GM19238 (cell line): ENCODE results near the gene CAMTA1.
A peak's percentile ranks its signal among the peaks of the same experiment; 100 is the strongest.

Experiments
- DNase-seq: peaks from one replicate; pipeline ENCODE4 v3.0.0; 2011; ENCODE audit warnings: low spot score; ENCODE audit not compliant: insufficient read length

Gene CAMTA1

GRCh38 chr1:7178741-7179140, 393.5 kb downstream of the CAMTA1 start:
- no peak for DNase-seq

- no peak for DNase-seq
Measured at GRCh38 chr1:7185721-7186120, 400.5 kb downstream of the CAMTA1 start.

- no peak for DNase-seq
Measured at GRCh38 chr1:7186382-7187111, 401.3 kb downstream of the CAMTA1 start.

GRCh38 chr1:7187112-7187493, 401.8 kb downstream of the CAMTA1 start:
- DNase-seq = no peak

GRCh38 chr1:7190261-7190660, 405.0 kb downstream of the CAMTA1 start:
- DNase-seq = no peak

GRCh38 chr1:7192453-7192852, 407.2 kb downstream of the CAMTA1 start:
- no peak for DNase-seq

GRCh38 chr1:7196036-7196911, 411.0 kb downstream of the CAMTA1 start:
- no peak for DNase-seq

- DNase-seq = no peak
Measured at GRCh38 chr1:7198664-7199063, 413.4 kb downstream of the CAMTA1 start.

GRCh38 chr1:7199077-7199779, 414.0 kb downstream of the CAMTA1 start:
- no peak for DNase-seq

- peak; percentile 16 for DNase-seq
Measured at GRCh38 chr1:7207875-7208646, 422.8 kb downstream of the CAMTA1 start.

GRCh38 chr1:7208647-7209180, 423.5 kb downstream of the CAMTA1 start:
- no peak for DNase-seq

- no peak for DNase-seq
Measured at GRCh38 chr1:7209336-7209735, 424.1 kb downstream of the CAMTA1 start.

- DNase-seq = peak; percentile 13
Measured at GRCh38 chr1:7218210-7218832, 433.1 kb downstream of the CAMTA1 start.

- DNase-seq = no peak
Measured at GRCh38 chr1:7219031-7219430, 433.8 kb downstream of the CAMTA1 start.

- no peak for DNase-seq
Measured at GRCh38 chr1:7220007-7220406, 434.8 kb downstream of the CAMTA1 start.

- no peak for DNase-seq
Measured at GRCh38 chr1:7220712-7221252, 435.5 kb downstream of the CAMTA1 start.

GRCh38 chr1:7221826-7222694, 436.8 kb downstream of the CAMTA1 start:
- DNase-seq = no peak

- no peak for DNase-seq
Measured at GRCh38 chr1:7222695-7223015, 437.4 kb downstream of the CAMTA1 start.

- no peak for DNase-seq
Measured at GRCh38 chr1:7223334-7224080, 438.3 kb downstream of the CAMTA1 start.
